ENCODE data around the gene SH2D2A. TPM values are rescaled to one million over a fixed set of nuclear protein-coding genes. Genes with fewer than 3 reads are reported as not detected.
A peak's percentile ranks its signal among the peaks of the same experiment; 100 is the strongest.

The SH2D2A gene
- total RNA-seq, 1 experiment from 2014 or later = 27.9 TPM

GRCh38 chr1:156772222-156772621 lies 44.4 kb downstream of the SH2D2A start:
- POLR2A ChIA-PET = interaction anchor here (0.6 to 8.3 kb wide), 6 partner anchors 9 to 91 kb away, joined by 3 to 220 read pairs (median 5); partner anchors contain the start of genes ISG20L2 and METTL25B
- peaks cover 57% of the 10 kb centered on the region for H3K4me1 Mint-ChIP-seq (ENCODE audit: insufficient read depth, unreplicated experiment)

GRCh38 chr1:156768610-156769295 lies 47.9 kb downstream of the SH2D2A start:
- Mint-ChIP-seq H3K27ac (ENCODE audit: low read depth, unreplicated experiment) (no peak overlapping the region), H3K9me3 (ENCODE audit: unreplicated experiment) (no peaks in the 10 kb centered on the region), H3K4me3 (ENCODE audit: unreplicated experiment) (no peak overlapping the region), H3K36me3 (ENCODE audit: insufficient read depth, unreplicated experiment) (peaks cover 50% of the 10 kb centered on the region), H3K4me1 (ENCODE audit: insufficient read depth, unreplicated experiment) (peaks cover 49% of the 10 kb centered on the region), H3K27me3 (ENCODE audit: insufficient read depth, unreplicated experiment) (no peaks in the 10 kb centered on the region)
- CTCF ChIA-PET = interaction anchor here (0.6 to 9.4 kb wide), 13 partner anchors 8 to 1267 kb away, joined by 3 to 115 read pairs (median 5); partner anchors contain the start of genes ISG20L2, METTL25B and NTRK1
- TF ChIP-seq CTCF (IDR thresholded peaks at IDR 0.05; ENCODE audit: unreplicated experiment) = no peak
- no TSS peak for BruUV-seq (replicated peaks)
- POLR2A ChIA-PET = interaction anchor here (0.6 to 9.1 kb wide), 16 partner anchors 8 to 1250 kb away, joined by 3 to 375 read pairs (median 4); partner anchors contain the start of genes HDGF, ISG20L2, METTL25B and MRPL24
- intact Hi-C loops (cut with micrococcal nuclease) = no loop called here
- no peak for DNase-seq (ENCODE audit: unreplicated experiment)

More at GRCh38 chr1:156772222-156772621, 44.4 kb downstream of the SH2D2A start:
- intact Hi-C loops (cut with micrococcal nuclease) = no loop called here
- DNase-seq (ENCODE audit: unreplicated experiment) = no peak
- CTCF ChIA-PET = interaction anchor here (0.5 to 9.4 kb wide), 17 partner anchors 9 to 866 kb away, joined by 3 to 115 read pairs (median 4); partner anchors contain the start of genes ISG20L2 and METTL25B
- peak; percentile 11 for TF ChIP-seq CTCF (IDR thresholded peaks at IDR 0.05; ENCODE audit: unreplicated experiment)
- no peaks in the 10 kb centered on the region for H3K9me3 Mint-ChIP-seq (ENCODE audit: unreplicated experiment)
- H3K36me3 Mint-ChIP-seq (ENCODE audit: insufficient read depth, unreplicated experiment) = peaks cover 58% of the 10 kb centered on the region
- H3K4me3 Mint-ChIP-seq (ENCODE audit: unreplicated experiment) = no peak overlapping the region
- no TSS peak for BruUV-seq (replicated peaks)
- H3K27me3 Mint-ChIP-seq (ENCODE audit: insufficient read depth, unreplicated experiment) = no peaks in the 10 kb centered on the region
- peak overlapping the region; percentile 11 for H3K27ac Mint-ChIP-seq (ENCODE audit: low read depth, unreplicated experiment)

- Mint-ChIP-seq H3K4me3 (ENCODE audit: unreplicated experiment) (no peak overlapping the region), H3K4me1 (ENCODE audit: insufficient read depth, unreplicated experiment) (peaks cover 43% of the 10 kb centered on the region), H3K9me3 (ENCODE audit: unreplicated experiment) (no peaks in the 10 kb centered on the region), H3K27ac (ENCODE audit: low read depth, unreplicated experiment) (no peak overlapping the region), H3K27me3 (ENCODE audit: insufficient read depth, unreplicated experiment) (no peaks in the 10 kb centered on the region), H3K36me3 (ENCODE audit: insufficient read depth, unreplicated experiment) (peaks cover 46% of the 10 kb centered on the region)
- no peak for TF ChIP-seq CTCF (IDR thresholded peaks at IDR 0.05; ENCODE audit: unreplicated experiment)
- ChIA-PET POLR2A (interaction anchor here (0.6 to 9.1 kb wide), 29 partner anchors 9 to 1251 kb away, joined by 3 to 375 read pairs (median 4); partner anchors contain the start of genes CCT3, HDGF, ISG20L2 and METTL25B), CTCF (interaction anchor here (0.6 to 9.4 kb wide), 13 partner anchors 9 to 1267 kb away, joined by 3 to 115 read pairs (median 7); partner anchors contain the start of genes HDGF, ISG20L2, METTL25B and NTRK1)
- no TSS peak for BruUV-seq (replicated peaks)
- DNase-seq (ENCODE audit: unreplicated experiment) = peak; percentile 39
- intact Hi-C loops (cut with micrococcal nuclease) = loop anchor here (1.0 to 2.0 kb wide), 4 partner anchors 18 to 42 kb away; partner anchors contain the start of gene MRPL24
These were observed 48.6 kb downstream of the SH2D2A start for GRCh38 chr1:156767879-156768604.
